PC-3 (cell line): ENCODE data around the gene ARRDC3. TPM values are rescaled to one million over a fixed set of nuclear protein-coding genes. Genes with fewer than 3 reads are reported as not detected.
A peak's percentile ranks its signal among the peaks of the same experiment; 100 is the strongest.

ENCODE experiments used
- ATAC-seq: fragments of 200-7000 bp; cut with Tn5 transposase; 2 replicates; pipeline ENCODE4 v1.9.1; 2020; ENCODE audit warnings: mild to moderate bottlenecking, moderate library complexity
- BruUV-seq: library from RNA; stranded (reverse); fragments of 400-500 nt; replicated peaks from 2 replicates; lab custom pipeline; 2021; lab: Mats Ljungman, UMichigan
- CTCF ChIA-PET: fragments of 300-600 bp; sonication (Branson Sonifier 250); formaldehyde crosslinking; loops from one replicate; lab custom pipeline; 2022; ENCODE audit warnings: antibody characterized with exemption; lab: Charles Lee
- POLR2A ChIA-PET: fragments of 300-600 bp; sonication (Branson Sonifier 250); formaldehyde crosslinking; loops from one replicate; lab custom pipeline; 2022; ENCODE audit warnings: antibody characterized with exemption; ENCODE audit not compliant: unreplicated experiment; lab: Charles Lee
- DNase-seq: peaks from one replicate; pipeline ENCODE4 v3.0.0-alpha.2; 2015
- H2AFZ ChIP-seq: fragments of 300-600 bp; sonication (generic); 2 replicates; pipeline ENCODE4 v1.6.0; 2016; ENCODE audit warnings: antibody characterized with exemption, low read length
- H3F3A ChIP-seq: fragments of 300-600 bp; sonication (generic); one replicate; pipeline ENCODE4 v1.6.0; 2017; ENCODE audit warnings: antibody characterized with exemption, low read length, control low read depth, mild to moderate bottlenecking; ENCODE audit not compliant: unreplicated experiment
- H3K27ac ChIP-seq: fragments of 300-600 bp; sonication (generic); 2 replicates; pipeline ENCODE4 v1.5.1; 2016; ENCODE audit warnings: mild to moderate bottlenecking, low read length
- H3K27me3 ChIP-seq: fragments of 300-600 bp; sonication (generic); 2 replicates; pipeline ENCODE4 v1.6.1; 2016; ENCODE audit warnings: low read length, mixed read lengths
- H3K36me3 ChIP-seq: fragments of 300-600 bp; sonication (generic); 2 replicates; pipeline ENCODE4 v1.6.1; 2016; ENCODE audit warnings: low read depth, mixed run types, low read length, mixed read lengths
- H3K4me1 ChIP-seq: fragments of 300-600 bp; sonication (generic); 2 replicates; pipeline ENCODE4 v1.5.1; 2016; ENCODE audit warnings: low read length; ENCODE audit not compliant: insufficient read depth
- H3K4me2 ChIP-seq: fragments of 300-600 bp; sonication (generic); 2 replicates; pipeline ENCODE4 v1.6.0; 2016; ENCODE audit warnings: low read length
- H3K4me3 ChIP-seq: fragments of 300-600 bp; sonication (generic); 2 replicates; pipeline ENCODE4 v1.5.1; 2016; ENCODE audit warnings: mild to moderate bottlenecking, low read length, mixed read lengths
- H3K79me2 ChIP-seq: fragments of 300-600 bp; sonication (generic); 2 replicates; pipeline ENCODE4 v1.6.1; 2017; ENCODE audit warnings: low read length, mixed read lengths
- H3K9ac ChIP-seq: fragments of 300-600 bp; sonication (generic); 2 replicates; pipeline ENCODE4 v1.6.0; 2016; ENCODE audit warnings: mild to moderate bottlenecking, low read length
- H3K9me2 ChIP-seq: fragments of 300-600 bp; sonication (generic); replicated peaks from 2 replicates; pipeline ENCODE4 v1.6.1; 2016; ENCODE audit warnings: mixed run types, low read length, mixed read lengths
- H3K9me3 ChIP-seq: fragments of 300-600 bp; sonication (generic); 2 replicates; pipeline ENCODE4 v1.6.1; 2016; ENCODE audit warnings: low read length, mixed read lengths
- H4K20me1 ChIP-seq: fragments of 300-600 bp; sonication (generic); 2 replicates; pipeline ENCODE4 v1.6.1; 2016; ENCODE audit warnings: low read length, mixed read lengths
- CTCF ChIP-seq: fragments of 300-600 bp; sonication (generic); conservative IDR thresholded peaks from 2 replicates; pipeline ENCODE4 v1.5.1; 2017; ENCODE audit warnings: antibody characterized with exemption, low read depth, mild to moderate bottlenecking, low read length
- EZH2 ChIP-seq: fragments of 300-600 bp; sonication (generic); IDR thresholded peaks from one replicate; pipeline ENCODE4 v1.6.1; 2017; ENCODE audit warnings: antibody characterized with exemption, mild to moderate bottlenecking, low read length; ENCODE audit not compliant: unreplicated experiment
- EZH2phosphoT487 ChIP-seq: fragments of 300-600 bp; sonication (generic); IDR thresholded peaks from 2 replicates; pipeline ENCODE4 v1.6.1; 2018; ENCODE audit warnings: mild to moderate bottlenecking, antibody characterized with exemption, low read length, borderline replicate concordance
- intact Hi-C: fragments of 100-400 bp; cut with micrococcal nuclease; formaldehyde crosslinking; loops from 2 replicates; pipeline ENCODE4 v1.9.0; 2023
- total RNA-seq: library from RNA; depleted of rRNA; stranded (reverse); fragments of >200 nt; gene quantifications from 2 replicates; pipeline ENCODE4 v1.2.3, GENCODE V29; 2014

ARRDC3 gene
- total RNA-seq, 1 experiment from 2014 or later: 39.5 TPM

GRCh38 chr5:91383956-91384300 lies 811 bp upstream of the ARRDC3 start:
- peaks cover 37% of the 10 kb centered on the region for H3K79me2 ChIP-seq
- H3K4me1 ChIP-seq: peaks cover 9% of the 10 kb centered on the region
- H3K36me3 ChIP-seq: no peaks in the 10 kb centered on the region
- ATAC-seq: no peak
- no peaks in the 10 kb centered on the region for H3K9me2 ChIP-seq
- H3K4me2 ChIP-seq: peak overlapping the region; percentile 84
- peaks cover 15% of the 10 kb centered on the region for H3F3A ChIP-seq
- H3K9ac ChIP-seq: peak overlapping the region; percentile 92
- intact Hi-C loops: loop anchor here (1.0 to 2.0 kb wide), 5 partner anchors 35 to 517 kb away; no protein-coding TSS in a partner anchor
- no peak for TF ChIP-seq CTCF
- TF ChIP-seq EZH2: no peak
- TF ChIP-seq EZH2phosphoT487: no peak
- no peaks in the 10 kb centered on the region for H3K27me3 ChIP-seq
- no peaks in the 10 kb centered on the region for H3K9me3 ChIP-seq
- peak overlapping the region; percentile 90 for H3K27ac ChIP-seq
- DNase-seq: no peak
- H3K4me3 ChIP-seq: peak overlapping the region; percentile 85
- ChIA-PET CTCF (interaction anchor here (0.5 to 2.7 kb wide), 4 partner anchors 35 to 256 kb away, joined by 3 to 39 read pairs (median 8); no protein-coding TSS in a partner anchor), POLR2A (interaction anchor here (0.6 to 1.9 kb wide), 10 partner anchors 70 to 1799 kb away, joined by 3 to 49 read pairs (median 4); no protein-coding TSS in a partner anchor)
- no TSS peak for BruUV-seq
- no peaks in the 10 kb centered on the region for H4K20me1 ChIP-seq
- H2AFZ ChIP-seq: peak overlapping the region; percentile 79

GRCh38 chr5:91382530-91383026 lies 539 bp downstream of the ARRDC3 start:
- H2AFZ ChIP-seq: no peak overlapping the region
- no peaks in the 10 kb centered on the region for H3K9me3 ChIP-seq
- H3K9ac ChIP-seq: peak overlapping the region; percentile 92
- peaks cover 8% of the 10 kb centered on the region for H3K36me3 ChIP-seq
- ChIA-PET POLR2A (interaction anchor here (0.6 to 1.9 kb wide), 6 partner anchors 10 to 155 kb away, joined by 3 to 49 read pairs (median 6); no protein-coding TSS in a partner anchor), CTCF (interaction anchor here (1.4 kb wide), 1 partner anchor 37 kb away, joined by 6 read pairs; no protein-coding TSS in a partner anchor)
- BruUV-seq: TSS peak; percentile 55
- H3K9me2 ChIP-seq: no peaks in the 10 kb centered on the region
- H3F3A ChIP-seq: peaks cover 15% of the 10 kb centered on the region
- no peaks in the 10 kb centered on the region for H3K27me3 ChIP-seq
- no peak for TF ChIP-seq EZH2phosphoT487
- no peak for TF ChIP-seq CTCF
- H3K79me2 ChIP-seq: peaks cover 51% of the 10 kb centered on the region
- H3K4me3 ChIP-seq: peak overlapping the region; percentile 85
- DNase-seq (peak; percentile 53), ATAC-seq (no peak)
- H4K20me1 ChIP-seq: no peaks in the 10 kb centered on the region
- H3K27ac ChIP-seq: peak overlapping the region; percentile 90
- peaks cover 21% of the 10 kb centered on the region for H3K4me1 ChIP-seq
- peak overlapping the region; percentile 84 for H3K4me2 ChIP-seq
- intact Hi-C loops: loop anchor here (1.0 kb wide), 1 partner anchor 102 kb away; no protein-coding TSS in a partner anchor

- Histone ChIP-seq H3K27me3 (no peaks in the 10 kb centered on the region), H4K20me1 (no peaks in the 10 kb centered on the region), H2AFZ (0 out of 2 replicates have a peak overlapping the region, but pooled peaks have one; percentile 13), H3K9ac (peak overlapping the region; percentile 92), H3K4me1 (peaks cover 21% of the 10 kb centered on the region), H3K4me3 (peak overlapping the region; percentile 85), H3K4me2 (peak overlapping the region; percentile 84), H3K9me2 (no peaks in the 10 kb centered on the region), H3K9me3 (no peaks in the 10 kb centered on the region), H3K36me3 (peaks cover 15% of the 10 kb centered on the region), H3K27ac (peak overlapping the region; percentile 90), H3K79me2 (peaks cover 58% of the 10 kb centered on the region), H3F3A (peaks cover 15% of the 10 kb centered on the region)
- ChIA-PET POLR2A (no interaction called here), CTCF (no interaction called here)
- TF ChIP-seq CTCF (no peak), EZH2 (no peak), EZH2phosphoT487 (no peak)
- peak; percentile 8 for ATAC-seq
- DNase-seq: peak; percentile 81
- BruUV-seq: no TSS peak
- intact Hi-C loops: no loop called here
Observed at GRCh38 chr5:91381774-91382359, 1.2 kb downstream of the ARRDC3 start.
